HepG2 (cell line): Measurements from ENCODE around the gene GRIA2. TPM values are rescaled to one million over a fixed set of nuclear protein-coding genes. Genes with fewer than 3 reads are reported as not detected.

ENCODE experiments used
- ATAC-seq: fragments of 200-7000 bp; cut with Tn5 transposase; 3 replicates; pipeline ENCODE4 v1.9.1; 2020; ENCODE audit warnings: mild to moderate bottlenecking, moderate library complexity
- BruUV-seq: library from RNA; stranded (reverse); fragments of 400-500 nt; replicated peaks from 2 replicates; lab custom pipeline; 2021; lab: Mats Ljungman, UMichigan
- CTCF ChIA-PET: fragments of 300-600 bp; formaldehyde crosslinking; extraction: SDS; loops from one replicate; lab custom pipeline; 2021; ENCODE audit warnings: low total read pairs, inconsistent platforms, low intra/inter-chr PET ratio; lab: Yijun Ruan, JAX
- POLR2A ChIA-PET: fragments of 350-600 bp; sonication (Branson Sonifier 250); formaldehyde crosslinking; loops from one replicate; lab custom pipeline; 2020; ENCODE audit warnings: antibody characterized with exemption, inconsistent platforms; lab: Yijun Ruan, JAX
- DNase-seq: peaks from one replicate; pipeline ENCODE4 v3.0.0-alpha.2; 2015; ENCODE audit warnings: low spot score
- FAIRE-seq: peaks from 3 replicates; lab custom pipeline; 2011; peaks lifted over from hg19 to GRCh38; lab: Jason Lieb, UNC
- H2AFZ ChIP-seq: one replicate; pipeline ENCODE4 v1.6.1; 2011; ENCODE audit warnings: low read length, inconsistent platforms
- H3K27ac ChIP-seq: fragments of 300-600 bp; 3 replicates; pipeline ENCODE4 v1.8.0; 2011; ENCODE audit warnings: mixed run types, mild to moderate bottlenecking, mixed read lengths, low read length, inconsistent platforms; ENCODE audit not compliant: insufficient read depth; ENCODE audit errors: extremely low read length
- H3K27me3 ChIP-seq, 2 experiments: fragments of 200-600 bp in 1 of 2; 2 replicates in 1 of 2; 3 replicates in 1 of 2; pipeline versions ENCODE4 v1.6.0 to v1.8.0; 2011; ENCODE audit warnings: low read length in 2 of 2, mild to moderate bottlenecking in 2 of 2, moderate library complexity in 2 of 2, inconsistent platforms in 1 of 2; ENCODE audit not compliant: insufficient read depth in 2 of 2, control insufficient read depth in 1 of 2
- H3K36me3 ChIP-seq, 2 experiments: fragments of 200-600 bp in 1 of 2; replicated peaks in 1 of 2; 2 replicates in 1 of 2; 3 replicates in 1 of 2; pipeline versions ENCODE4 v1.5.1 to v1.8.0; 2011; ENCODE audit warnings: low read length in 2 of 2, inconsistent platforms in 1 of 2; ENCODE audit not compliant: insufficient read depth in 2 of 2, control insufficient read depth in 1 of 2
- H3K4me1 ChIP-seq: 2 replicates; pipeline ENCODE4 v1.5.1; 2012; ENCODE audit warnings: low read length, inconsistent platforms; ENCODE audit not compliant: insufficient read depth
- H3K4me2 ChIP-seq: 2 replicates; pipeline ENCODE4 v1.6.0; 2011; ENCODE audit warnings: low read depth, low read length, inconsistent platforms
- H3K4me3 ChIP-seq, 3 experiments: fragments of 200-600 bp in 1 of 3; sonication (generic), shearing (Covaris generic) in 1 of 3; replicated peaks in 1 of 3; 2 replicates each; pipeline ENCODE4 v1.5.1; 2011 to 2016; ENCODE audit warnings: low read length in 3 of 3, inconsistent platforms in 2 of 3, low read depth in 2 of 3, mild to moderate bottlenecking in 2 of 3, control low read depth in 1 of 3, mixed read lengths in 1 of 3; ENCODE audit not compliant: insufficient read depth in 1 of 3
- H3K79me2 ChIP-seq: one replicate; pipeline ENCODE4 v1.6.1; 2011; ENCODE audit warnings: low read length, inconsistent platforms; ENCODE audit not compliant: insufficient read depth
- H3K9ac ChIP-seq: 2 replicates; pipeline ENCODE4 v1.6.0; 2011; ENCODE audit warnings: mild to moderate bottlenecking, low read depth, low read length, inconsistent platforms; ENCODE audit not compliant: insufficient read depth
- H3K9me3 ChIP-seq: 2 replicates; pipeline ENCODE4 v1.5.1; 2012; ENCODE audit warnings: mild to moderate bottlenecking, low read length
- H4K20me1 ChIP-seq: 2 replicates; pipeline ENCODE4 v1.6.0; 2011; ENCODE audit warnings: inconsistent platforms, mild to moderate bottlenecking, low read length, moderate library complexity; ENCODE audit not compliant: insufficient read depth
- CBX5 ChIP-seq: sonication (generic); formaldehyde crosslinking; IDR thresholded peaks from 2 replicates; pipeline ENCODE4 v1.4.0; 2020; ENCODE audit warnings: missing genetic modification reagents, borderline replicate concordance
- ISX ChIP-seq: sonication (generic); formaldehyde crosslinking; conservative IDR thresholded peaks from 2 replicates; pipeline ENCODE4 v1.5.0; 2020; ENCODE audit warnings: missing genetic modification reagents
- MTF2 ChIP-seq: sonication (generic); formaldehyde crosslinking; IDR thresholded peaks from 2 replicates; pipeline ENCODE4 v1.5.0; 2020; ENCODE audit warnings: missing genetic modification reagents, borderline replicate concordance
- POLR2G ChIP-seq: fragments of 200-400 bp; formaldehyde crosslinking; IDR thresholded peaks from 2 replicates; pipeline ENCODE4 v1.6.1; 2018; ENCODE audit warnings: mild to moderate bottlenecking, low read depth, low read length, moderate library complexity
- TMF1 ChIP-seq: sonication (generic); formaldehyde crosslinking; IDR thresholded peaks from 2 replicates; pipeline ENCODE4 v1.8.1; 2022; ENCODE audit warnings: low read depth, missing genetic modification reagents
- ZBTB7B ChIP-seq: sonication (generic); formaldehyde crosslinking; IDR thresholded peaks from 2 replicates; pipeline ENCODE4 v1.4.0; 2020; ENCODE audit warnings: missing genetic modification reagents
- ZNF296 ChIP-seq: sonication (generic); formaldehyde crosslinking; conservative IDR thresholded peaks from 2 replicates; pipeline ENCODE4 v1.5.0; 2020; ENCODE audit warnings: mild to moderate bottlenecking, missing genetic modification reagents
- ZNF441 ChIP-seq: sonication (generic); formaldehyde crosslinking; IDR thresholded peaks from 2 replicates; pipeline ENCODE4 v1.7.0; 2021; ENCODE audit warnings: missing genetic modification reagents, borderline replicate concordance
- ZNF552 ChIP-seq: sonication (generic); formaldehyde crosslinking; IDR thresholded peaks from 2 replicates; pipeline ENCODE4 v1.9.0; 2022; ENCODE audit warnings: missing genetic modification reagents, mild to moderate bottlenecking, borderline replicate concordance
- ZNF747 ChIP-seq: sonication (generic); formaldehyde crosslinking; IDR thresholded peaks from 2 replicates; pipeline ENCODE4 v1.8.1; 2023; ENCODE audit warnings: missing genetic modification reagents, mild to moderate bottlenecking, borderline replicate concordance
- ZNF788 ChIP-seq: sonication (generic); formaldehyde crosslinking; IDR thresholded peaks from 2 replicates; pipeline ENCODE4 v1.5.0; 2020; ENCODE audit warnings: mild to moderate bottlenecking, missing genetic modification reagents, borderline replicate concordance
- WGBS: methylation state at CpG from one replicate; pipeline ENCODE4 v1.1.6; 2017; ENCODE audit warnings: low lambda C conversion rate; 5-methylcytosine and 5-hydroxymethylcytosine counted together
- in situ Hi-C: cut with HindIII; loops from 2 replicates; pipeline ENCODE4 v1.10.0; 2017; ENCODE audit warnings: low pct_unique_long_range_greater_than_20kb; ENCODE audit not compliant: extremely low pct_ligation_motif_present
- intact Hi-C: fragments of 100-400 bp; cut with micrococcal nuclease; formaldehyde crosslinking; loops from one replicate; pipeline ENCODE4 v1.10.0; 2022; ENCODE audit not compliant: unreplicated experiment
- polyA plus RNA-seq, 8 experiments: library from polyadenylated mRNA; depleted of rRNA in 3 of 8; stranded (reverse) in 7 of 8; unstranded in 1 of 8; fragments of >200 nt; fragmentation: Illumina TruSeq in 4 of 8; extraction: Trizol in 4 of 8; gene quantifications; 2 replicates each; pipeline versions ENCODE4 v1.2.1 to v1.2.3, GENCODE V29; 2011 to 2016; ENCODE audit warnings: low read depth in 4 of 8, missing spikeins in 1 of 8, mixed read lengths in 1 of 8; ENCODE audit not compliant: insufficient read depth in 1 of 8
- total RNA-seq, 5 experiments: library from RNA; depleted of rRNA; stranded (reverse); fragments of >200 nt; fragmentation: Illumina TruSeq; extraction: Trizol; gene quantifications; 2 replicates each; pipeline ENCODE4 v1.2.3, GENCODE V29; 2016; ENCODE audit warnings: low read depth in 1 of 5
- TF ChIP-seq, protein P1 (sequence below): sonication (generic); formaldehyde crosslinking; IDR thresholded peaks from 2 replicates; pipeline ENCODE4 v1.8.1; 2023; ENCODE audit warnings: mild to moderate bottlenecking, missing genetic modification reagents
- TF ChIP-seq, protein P2 (sequence below): IDR thresholded peaks from 2 replicates; pipeline ENCODE4 v1.6.1; 2012; ENCODE audit warnings: low read depth, low read length, improper control_type of control experiment
- TF ChIP-seq, protein P3 (sequence below): sonication (generic); formaldehyde crosslinking; IDR thresholded peaks from one replicate; pipeline ENCODE4 v1.5.1; 2020; ENCODE audit warnings: mild to moderate bottlenecking, missing genetic modification reagents; ENCODE audit errors: not compliant biosample characterization

Gene GRIA2
- total and polyA plus RNA-seq, 2 of the 13 experiments (the other 11 are each of a cell fraction or from before 2014, with no cell fraction given), result not detected

DNA sequence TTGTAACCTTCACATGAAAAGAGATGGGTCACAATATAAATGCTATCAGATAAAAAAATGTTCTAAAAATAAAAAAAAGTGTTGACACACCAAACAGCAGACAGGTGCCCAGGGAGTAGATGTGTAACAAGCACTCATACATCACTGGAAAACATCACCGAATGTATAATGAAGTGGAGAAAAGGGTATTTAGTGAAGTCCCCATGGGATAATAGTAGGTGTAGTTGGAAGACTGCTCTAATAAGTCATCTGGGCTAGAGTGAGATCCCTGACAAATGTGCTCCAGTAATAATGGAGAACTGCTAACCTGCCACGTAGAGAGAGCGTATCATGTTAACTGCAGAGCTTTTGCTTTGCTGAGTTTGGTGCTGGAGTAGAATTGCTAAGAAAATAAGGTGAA is 152.0 kb downstream of the GRIA2 start:
- in situ Hi-C loops, result no loop called here
- WGBS, result 12% methylated on average over 3 of the region's 3 CpGs
- Histone ChIP-seq H4K20me1 (no peaks in the 10 kb centered on the region), H3K36me3 (no peaks in the 10 kb centered on the region), H3K27ac (no peak overlapping the region), H3K9ac (no peak overlapping the region), H3K4me3 (no peak overlapping the region), H2AFZ (no peak overlapping the region), H3K4me1 (no peaks in the 10 kb centered on the region), H3K27me3 (no peaks in the 10 kb centered on the region), H3K9me3 (no peaks in the 10 kb centered on the region), H3K79me2 (no peaks in the 10 kb centered on the region), H3K4me2 (no peak overlapping the region)
- ATAC-seq (no peak), DNase-seq (no peak), FAIRE-seq (no peak)
- CTCF ChIA-PET, result no interaction called here
- intact Hi-C loops, result no loop called here
- POLR2A ChIA-PET, result no interaction called here
- no TSS peak for BruUV-seq
- no peak for TF ChIP-seq ZNF296 (CRISPR knock-in tag)
- TF ChIP-seq, protein P1, sequence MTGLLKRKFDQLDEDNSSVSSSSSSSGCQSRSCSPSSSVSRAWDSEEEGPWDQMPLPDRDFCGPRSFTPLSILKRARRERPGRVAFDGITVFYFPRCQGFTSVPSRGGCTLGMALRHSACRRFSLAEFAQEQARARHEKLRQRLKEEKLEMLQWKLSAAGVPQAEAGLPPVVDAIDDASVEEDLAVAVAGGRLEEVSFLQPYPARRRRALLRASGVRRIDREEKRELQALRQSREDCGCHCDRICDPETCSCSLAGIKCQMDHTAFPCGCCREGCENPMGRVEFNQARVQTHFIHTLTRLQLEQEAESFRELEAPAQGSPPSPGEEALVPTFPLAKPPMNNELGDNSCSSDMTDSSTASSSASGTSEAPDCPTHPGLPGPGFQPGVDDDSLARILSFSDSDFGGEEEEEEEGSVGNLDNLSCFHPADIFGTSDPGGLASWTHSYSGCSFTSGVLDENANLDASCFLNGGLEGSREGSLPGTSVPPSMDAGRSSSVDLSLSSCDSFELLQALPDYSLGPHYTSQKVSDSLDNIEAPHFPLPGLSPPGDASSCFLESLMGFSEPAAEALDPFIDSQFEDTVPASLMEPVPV, result no peak
- TF ChIP-seq, protein P2, sequence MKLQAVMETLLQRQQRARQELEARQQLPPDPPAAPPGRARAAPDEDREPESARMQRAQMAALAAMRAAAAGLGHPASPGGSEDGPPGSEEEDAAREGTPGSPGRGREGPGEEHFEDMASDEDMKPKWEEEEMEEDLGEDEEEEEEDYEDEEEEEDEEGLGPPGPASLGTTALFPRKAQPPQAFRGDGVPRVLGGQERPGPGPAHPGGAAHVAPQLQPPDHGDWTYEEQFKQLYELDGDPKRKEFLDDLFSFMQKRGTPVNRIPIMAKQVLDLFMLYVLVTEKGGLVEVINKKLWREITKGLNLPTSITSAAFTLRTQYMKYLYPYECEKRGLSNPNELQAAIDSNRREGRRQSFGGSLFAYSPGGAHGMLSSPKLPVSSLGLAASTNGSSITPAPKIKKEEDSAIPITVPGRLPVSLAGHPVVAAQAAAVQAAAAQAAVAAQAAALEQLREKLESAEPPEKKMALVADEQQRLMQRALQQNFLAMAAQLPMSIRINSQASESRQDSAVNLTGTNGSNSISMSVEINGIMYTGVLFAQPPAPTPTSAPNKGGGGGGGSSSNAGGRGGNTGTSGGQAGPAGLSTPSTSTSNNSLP, result no peak
- no peak for TF ChIP-seq POLR2G
- TF ChIP-seq, protein P3, sequence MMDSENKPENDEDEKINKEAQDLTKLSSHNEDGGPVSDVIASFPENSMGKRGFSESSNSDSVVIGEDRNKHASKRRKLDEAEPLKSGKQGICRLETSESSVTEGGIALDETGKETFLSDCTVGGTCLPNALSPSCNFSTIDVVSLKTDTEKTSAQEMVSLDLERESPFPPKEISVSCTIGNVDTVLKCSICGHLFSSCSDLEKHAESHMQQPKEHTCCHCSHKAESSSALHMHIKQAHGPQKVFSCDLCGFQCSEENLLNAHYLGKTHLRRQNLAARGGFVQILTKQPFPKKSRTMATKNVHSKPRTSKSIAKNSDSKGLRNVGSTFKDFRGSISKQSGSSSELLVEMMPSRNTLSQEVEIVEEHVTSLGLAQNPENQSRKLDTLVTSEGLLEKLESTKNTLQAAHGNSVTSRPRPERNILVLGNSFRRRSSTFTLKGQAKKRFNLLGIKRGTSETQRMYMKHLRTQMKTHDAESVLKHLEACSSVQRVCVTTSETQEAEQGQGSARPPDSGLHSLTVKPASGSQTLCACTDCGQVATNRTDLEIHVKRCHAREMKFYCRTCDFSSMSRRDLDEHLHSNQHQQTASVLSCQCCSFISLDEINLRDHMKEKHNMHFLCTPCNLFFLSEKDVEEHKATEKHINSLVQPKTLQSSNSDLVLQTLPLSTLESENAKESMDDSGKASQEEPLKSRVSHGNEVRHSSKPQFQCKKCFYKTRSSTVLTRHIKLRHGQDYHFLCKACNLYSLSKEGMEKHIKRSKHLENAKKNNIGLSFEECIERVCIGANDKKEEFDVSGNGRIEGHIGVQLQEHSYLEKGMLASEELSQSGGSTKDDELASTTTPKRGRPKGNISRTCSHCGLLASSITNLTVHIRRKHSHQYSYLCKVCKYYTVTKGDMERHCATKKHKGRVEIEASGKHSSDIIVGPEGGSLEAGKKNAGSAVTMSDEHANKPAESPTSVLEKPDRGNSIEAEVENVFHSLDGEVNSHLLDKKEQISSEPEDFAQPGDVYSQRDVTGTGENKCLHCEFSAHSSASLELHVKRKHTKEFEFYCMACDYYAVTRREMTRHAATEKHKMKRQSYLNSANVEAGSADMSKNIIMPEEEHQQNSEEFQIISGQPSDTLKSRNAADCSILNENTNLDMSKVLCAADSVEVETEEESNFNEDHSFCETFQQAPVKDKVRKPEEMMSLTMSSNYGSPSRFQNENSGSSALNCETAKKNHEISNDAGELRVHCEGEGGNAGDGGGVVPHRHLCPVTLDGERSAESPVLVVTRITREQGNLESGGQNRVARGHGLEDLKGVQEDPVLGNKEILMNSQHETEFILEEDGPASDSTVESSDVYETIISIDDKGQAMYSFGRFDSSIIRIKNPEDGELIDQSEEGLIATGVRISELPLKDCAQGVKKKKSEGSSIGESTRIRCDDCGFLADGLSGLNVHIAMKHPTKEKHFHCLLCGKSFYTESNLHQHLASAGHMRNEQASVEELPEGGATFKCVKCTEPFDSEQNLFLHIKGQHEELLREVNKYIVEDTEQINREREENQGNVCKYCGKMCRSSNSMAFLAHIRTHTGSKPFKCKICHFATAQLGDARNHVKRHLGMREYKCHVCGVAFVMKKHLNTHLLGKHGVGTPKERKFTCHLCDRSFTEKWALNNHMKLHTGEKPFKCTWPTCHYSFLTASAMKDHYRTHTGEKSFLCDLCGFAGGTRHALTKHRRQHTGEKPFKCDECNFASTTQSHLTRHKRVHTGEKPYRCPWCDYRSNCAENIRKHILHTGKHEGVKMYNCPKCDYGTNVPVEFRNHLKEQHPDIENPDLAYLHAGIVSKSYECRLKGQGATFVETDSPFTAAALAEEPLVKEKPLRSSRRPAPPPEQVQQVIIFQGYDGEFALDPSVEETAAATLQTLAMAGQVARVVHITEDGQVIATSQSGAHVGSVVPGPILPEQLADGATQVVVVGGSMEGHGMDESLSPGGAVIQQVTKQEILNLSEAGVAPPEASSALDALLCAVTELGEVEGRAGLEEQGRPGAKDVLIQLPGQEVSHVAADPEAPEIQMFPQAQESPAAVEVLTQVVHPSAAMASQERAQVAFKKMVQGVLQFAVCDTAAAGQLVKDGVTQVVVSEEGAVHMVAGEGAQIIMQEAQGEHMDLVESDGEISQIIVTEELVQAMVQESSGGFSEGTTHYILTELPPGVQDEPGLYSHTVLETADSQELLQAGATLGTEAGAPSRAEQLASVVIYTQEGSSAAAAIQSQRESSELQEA, result no peak
- no peak for TF ChIP-seq CBX5
- no peak for TF ChIP-seq ZNF788 (CRISPR knock-in tag)
- no peak for TF ChIP-seq ISX (CRISPR knock-in tag)
- TF ChIP-seq ZNF747 (CRISPR knock-in tag), result no peak
- TF ChIP-seq MTF2 (CRISPR knock-in tag), result no peak
- TF ChIP-seq ZNF441 (CRISPR knock-in tag), result no peak
- TF ChIP-seq ZBTB7B (CRISPR knock-in tag), result no peak
- no peak for TF ChIP-seq TMF1 (CRISPR knock-in tag)
- no peak for TF ChIP-seq ZNF552 (CRISPR knock-in tag)
